Mononuclear cell (primary cell): Measurements from ENCODE around the gene EPS8L3. TPM values are rescaled to one million over a fixed set of nuclear protein-coding genes. Genes with fewer than 3 reads are reported as not detected.

Experiments
- H3K27me3 ChIP-seq: 2 replicates; pipeline ENCODE4 v1.6.0; 2011; ENCODE audit warnings: low read length, control low read depth; ENCODE audit not compliant: insufficient read depth
- H3K4me1 ChIP-seq: 2 replicates; pipeline ENCODE4 v1.5.1; 2011; ENCODE audit warnings: mild to moderate bottlenecking, low read length, control low read depth; ENCODE audit not compliant: insufficient read depth
- H3K4me3 ChIP-seq: 2 replicates; pipeline ENCODE4 v1.5.1; 2011; ENCODE audit warnings: mild to moderate bottlenecking, low read length, moderate library complexity
- H3K9me3 ChIP-seq: 2 replicates; pipeline ENCODE4 v1.5.1; 2011; ENCODE audit warnings: low read depth, mild to moderate bottlenecking, control low read depth, low read length
- total RNA-seq: library from RNA; depleted of rRNA; stranded (reverse); fragments of >200 nt; gene quantifications from one replicate; pipeline ENCODE4 v1.2.3, GENCODE V29; 2012

Gene EPS8L3
- total RNA-seq: not detected

GRCh38 chr1:109763646-109764415 is at the start of gene EPS8L3:
Gene EPS8L3 (minus strand): TSS chr1:109763923. CDS start chr1:109761749, 2,174 bp downstream.
- Histone ChIP-seq H3K4me3 (no peak within 1 kb of the TSS), H3K4me1 (peaks cover 14% of the 10 kb centered on the region), H3K9me3 (no peaks in the 10 kb centered on the region), H3K27me3 (no peaks in the 10 kb centered on the region)

- Histone ChIP-seq H3K4me1 (peaks cover 47% of the 10 kb centered on the region), H3K4me3 (no peak overlapping the region), H3K9me3 (no peaks in the 10 kb centered on the region), H3K27me3 (no peaks in the 10 kb centered on the region)
Observed at GRCh38 chr1:109812691-109813393, 49.1 kb upstream of the EPS8L3 start.

GRCh38 chr1:109808703-109809102 is 45.0 kb upstream of the EPS8L3 start:
- H3K9me3 ChIP-seq: no peaks in the 10 kb centered on the region
- peaks cover 26% of the 10 kb centered on the region for H3K4me1 ChIP-seq
- H3K27me3 ChIP-seq: no peaks in the 10 kb centered on the region
- no peak overlapping the region for H3K4me3 ChIP-seq

GRCh38 chr1:109807822-109808680 is 44.3 kb upstream of the EPS8L3 start:
- H3K4me3 ChIP-seq: no peak overlapping the region
- no peaks in the 10 kb centered on the region for H3K9me3 ChIP-seq
- H3K4me1 ChIP-seq: peaks cover 28% of the 10 kb centered on the region
- H3K27me3 ChIP-seq: no peaks in the 10 kb centered on the region

GRCh38 chr1:109807402-109807801 is 43.7 kb upstream of the EPS8L3 start:
- Histone ChIP-seq H3K4me1 (peaks cover 34% of the 10 kb centered on the region), H3K27me3 (no peaks in the 10 kb centered on the region), H3K9me3 (no peaks in the 10 kb centered on the region)

GRCh38 chr1:109806733-109807400 is 43.1 kb upstream of the EPS8L3 start:
- peaks cover 34% of the 10 kb centered on the region for H3K4me1 ChIP-seq
- H3K27me3 ChIP-seq: no peaks in the 10 kb centered on the region
- H3K9me3 ChIP-seq: no peaks in the 10 kb centered on the region
- H3K4me3 ChIP-seq: no peak overlapping the region

More at GRCh38 chr1:109807402-109807801, 43.7 kb upstream of the EPS8L3 start:
- no peak overlapping the region for H3K4me3 ChIP-seq

- Histone ChIP-seq H3K27me3 (no peaks in the 10 kb centered on the region), H3K4me1 (peaks cover 39% of the 10 kb centered on the region), H3K9me3 (no peaks in the 10 kb centered on the region), H3K4me3 (no peak overlapping the region)
Observed at GRCh38 chr1:109805486-109806165, 41.9 kb upstream of the EPS8L3 start.

- H3K9me3 ChIP-seq: no peaks in the 10 kb centered on the region
- peaks cover 39% of the 10 kb centered on the region for H3K4me1 ChIP-seq
- H3K27me3 ChIP-seq: no peaks in the 10 kb centered on the region
- no peak overlapping the region for H3K4me3 ChIP-seq
Observed at GRCh38 chr1:109804660-109805059, 40.9 kb upstream of the EPS8L3 start.

GRCh38 chr1:109803901-109804331 is 40.2 kb upstream of the EPS8L3 start:
- Histone ChIP-seq H3K4me3 (no peak overlapping the region), H3K9me3 (no peaks in the 10 kb centered on the region), H3K27me3 (no peaks in the 10 kb centered on the region), H3K4me1 (peaks cover 39% of the 10 kb centered on the region)

- no peaks in the 10 kb centered on the region for H3K27me3 ChIP-seq
- no peaks in the 10 kb centered on the region for H3K9me3 ChIP-seq
- H3K4me3 ChIP-seq: no peak overlapping the region
- H3K4me1 ChIP-seq: peaks cover 43% of the 10 kb centered on the region
Observed at GRCh38 chr1:109802901-109803561, 39.3 kb upstream of the EPS8L3 start.

- Histone ChIP-seq H3K4me3 (no peak overlapping the region), H3K4me1 (peaks cover 49% of the 10 kb centered on the region), H3K27me3 (no peaks in the 10 kb centered on the region), H3K9me3 (no peaks in the 10 kb centered on the region)
Observed at GRCh38 chr1:109802136-109802900, 38.6 kb upstream of the EPS8L3 start.

- peaks cover 49% of the 10 kb centered on the region for H3K4me1 ChIP-seq
- H3K27me3 ChIP-seq: no peaks in the 10 kb centered on the region
- no peak overlapping the region for H3K4me3 ChIP-seq
- H3K9me3 ChIP-seq: no peaks in the 10 kb centered on the region
Observed at GRCh38 chr1:109801791-109802135, 38.0 kb upstream of the EPS8L3 start.

- Histone ChIP-seq H3K4me1 (peaks cover 49% of the 10 kb centered on the region), H3K27me3 (no peaks in the 10 kb centered on the region), H3K9me3 (no peaks in the 10 kb centered on the region), H3K4me3 (no peak overlapping the region)
Observed at GRCh38 chr1:109800291-109800690, 36.6 kb upstream of the EPS8L3 start.
